ENCODE results near the gene GSG1L.

The GSG1L gene

GRCh38 chr16:28063591-28064061 is at the start of gene GSG1L:
Gene GSG1L, minus strand, starts transcription at chr16:28063714. Its CDS starts 290 bp downstream, at chr16:28063424.
- no peak for DNase-seq (ENCODE audit: low spot score)

- no peak for DNase-seq (ENCODE audit: low spot score)
These were observed 49.4 kb upstream of the GSG1L start for GRCh38 chr16:28112908-28113307.

- no peak for DNase-seq (ENCODE audit: low spot score)
These were observed 47.5 kb upstream of the GSG1L start for GRCh38 chr16:28110977-28111376.

- DNase-seq (ENCODE audit: low spot score): no peak
These were observed 47.0 kb upstream of the GSG1L start for GRCh38 chr16:28110479-28110878.

GRCh38 chr16:28110074-28110473 is 46.6 kb upstream of the GSG1L start:
- DNase-seq (ENCODE audit: low spot score): no peak

GRCh38 chr16:28108590-28109247 is 45.2 kb upstream of the GSG1L start:
- DNase-seq (ENCODE audit: low spot score): no peak

GRCh38 chr16:28107232-28107631 is 43.7 kb upstream of the GSG1L start:
- no peak for DNase-seq (ENCODE audit: low spot score)

GRCh38 chr16:28106467-28107215 is 43.1 kb upstream of the GSG1L start:
- no peak for DNase-seq (ENCODE audit: low spot score)

- DNase-seq (ENCODE audit: low spot score): no peak
These were observed 42.4 kb upstream of the GSG1L start for GRCh38 chr16:28105954-28106353.

GRCh38 chr16:28105297-28105696 is 41.8 kb upstream of the GSG1L start:
- no peak for DNase-seq (ENCODE audit: low spot score)

- DNase-seq (ENCODE audit: low spot score): no peak
These were observed 40.9 kb upstream of the GSG1L start for GRCh38 chr16:28104404-28104803.

GRCh38 chr16:28103516-28104170 is 40.1 kb upstream of the GSG1L start:
- DNase-seq (ENCODE audit: low spot score): no peak

GRCh38 chr16:28101533-28101890 is 38.0 kb upstream of the GSG1L start:
- DNase-seq (ENCODE audit: low spot score): no peak

- DNase-seq (ENCODE audit: low spot score): no peak
These were observed 37.5 kb upstream of the GSG1L start for GRCh38 chr16:28100810-28101532.

GRCh38 chr16:28098959-28099945 is 35.7 kb upstream of the GSG1L start:
- DNase-seq (ENCODE audit: low spot score): no peak

- DNase-seq (ENCODE audit: low spot score): no peak
These were observed 34.9 kb upstream of the GSG1L start for GRCh38 chr16:28098171-28098958.

- no peak for DNase-seq (ENCODE audit: low spot score)
These were observed 33.7 kb upstream of the GSG1L start for GRCh38 chr16:28096983-28097899.

- DNase-seq (ENCODE audit: low spot score): no peak
These were observed 29.8 kb upstream of the GSG1L start for GRCh38 chr16:28093385-28093725.

- no peak for DNase-seq (ENCODE audit: low spot score)
These were observed 29.3 kb upstream of the GSG1L start for GRCh38 chr16:28092721-28093384.
